Parathyroid adenoma (tissue), 2 donors: ENCODE measurements around the gene PTPRH.
"Not testable (repeated sequence)": the region's sequence is repeated elsewhere in the genome, so short reads cannot be mapped to it uniquely, and the experiment has no call there.

ENCODE experiments used
- H2AFZ ChIP-seq: fragments of 300-600 bp; sonication (generic); one replicate; pipeline ENCODE4 v1.7.0; 2017; ENCODE audit warnings: antibody characterized with exemption, mild to moderate bottlenecking
- H3K27ac ChIP-seq: fragments of 300-600 bp; sonication (generic); one replicate; pipeline ENCODE4 v1.7.0; 2017
- H3K27me3 ChIP-seq: fragments of 300-600 bp; sonication (generic); one replicate; pipeline ENCODE4 v1.7.0; 2017; ENCODE audit warnings: low read length; ENCODE audit not compliant: control insufficient read depth, insufficient read depth
- H3K36me3 ChIP-seq: fragments of 300-600 bp; sonication (generic); one replicate; pipeline ENCODE4 v1.7.0; 2017; ENCODE audit warnings: low read length; ENCODE audit not compliant: control insufficient read depth, insufficient read depth
- H3K4me1 ChIP-seq: fragments of 300-600 bp; sonication (generic); one replicate; pipeline ENCODE4 v1.7.0; 2017; ENCODE audit warnings: control low read depth
- H3K4me2 ChIP-seq: fragments of 300-600 bp; sonication (generic); one replicate; pipeline ENCODE4 v1.7.0; 2017; ENCODE audit warnings: low read length
- H3K4me3 ChIP-seq: fragments of 300-600 bp; sonication (generic); one replicate; pipeline ENCODE4 v1.7.0; 2017; ENCODE audit warnings: low read depth, low read length
- H3K79me2 ChIP-seq: fragments of 300-600 bp; sonication (generic); one replicate; pipeline ENCODE4 v1.7.0; 2017; ENCODE audit warnings: control low read depth
- H3K9ac ChIP-seq: fragments of 300-600 bp; sonication (generic); one replicate; pipeline ENCODE4 v1.7.0; 2017; ENCODE audit warnings: mild to moderate bottlenecking
- H3K9me3 ChIP-seq: fragments of 300-600 bp; sonication (generic); one replicate; pipeline ENCODE4 v1.7.0; 2017; ENCODE audit warnings: low read length; ENCODE audit not compliant: control insufficient read depth
- TF ChIP-seq, protein P1 (sequence below): fragments of 300-600 bp; sonication (generic); IDR thresholded peaks from one replicate; pipeline ENCODE4 v1.7.0; 2017; ENCODE audit warnings: antibody characterized with exemption, mild to moderate bottlenecking
- donor health status: primary hyperparathyroidism.

Gene PTPRH

DNA sequence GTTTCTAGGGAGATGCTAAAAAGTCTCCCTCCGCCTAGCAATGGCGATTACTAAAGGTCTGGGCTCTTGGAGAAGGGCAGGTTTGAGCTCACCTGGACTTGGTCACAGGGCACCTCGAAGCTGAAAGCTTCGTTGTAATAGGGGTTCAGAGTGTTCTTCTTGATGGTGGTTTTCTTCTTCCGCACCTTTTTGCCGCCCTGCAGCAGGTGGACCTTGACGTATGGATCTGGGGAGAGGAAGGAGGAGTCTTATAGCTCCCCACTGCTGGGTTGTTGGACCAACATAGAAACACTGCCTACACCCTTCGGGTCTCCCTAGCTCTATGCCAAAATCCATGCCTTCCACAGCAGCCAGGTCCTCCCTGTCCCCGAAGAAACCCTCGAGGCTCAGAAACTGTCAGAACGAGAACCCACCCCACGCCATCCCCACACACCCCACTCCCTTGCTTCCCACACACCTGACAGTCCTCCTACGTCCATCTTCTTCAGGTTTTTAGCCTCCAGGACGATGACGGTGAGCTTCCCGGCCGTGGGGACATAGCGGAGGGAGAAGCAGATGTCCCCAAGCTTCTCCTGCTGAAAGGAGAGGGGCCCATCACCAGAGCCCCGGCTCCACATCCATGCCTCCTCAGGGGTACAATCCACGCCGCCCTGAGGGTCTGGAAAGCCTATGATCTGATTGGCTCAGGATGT is 34.7 kb downstream of the PTPRH start:
- Histone ChIP-seq H3K36me3 (no peaks in the 10 kb centered on the region), H3K4me3 (no peak overlapping the region), H3K9me3 (no peaks in the 10 kb centered on the region), H3K9ac (no peak overlapping the region), H3K79me2 (no peaks in the 10 kb centered on the region), H3K27me3 (no peaks in the 10 kb centered on the region), H3K4me1 (no peaks in the 10 kb centered on the region), H3K4me2 (no peak overlapping the region), H3K27ac (no peak overlapping the region), H2AFZ (no peak overlapping the region)
- TF ChIP-seq, protein P1, sequence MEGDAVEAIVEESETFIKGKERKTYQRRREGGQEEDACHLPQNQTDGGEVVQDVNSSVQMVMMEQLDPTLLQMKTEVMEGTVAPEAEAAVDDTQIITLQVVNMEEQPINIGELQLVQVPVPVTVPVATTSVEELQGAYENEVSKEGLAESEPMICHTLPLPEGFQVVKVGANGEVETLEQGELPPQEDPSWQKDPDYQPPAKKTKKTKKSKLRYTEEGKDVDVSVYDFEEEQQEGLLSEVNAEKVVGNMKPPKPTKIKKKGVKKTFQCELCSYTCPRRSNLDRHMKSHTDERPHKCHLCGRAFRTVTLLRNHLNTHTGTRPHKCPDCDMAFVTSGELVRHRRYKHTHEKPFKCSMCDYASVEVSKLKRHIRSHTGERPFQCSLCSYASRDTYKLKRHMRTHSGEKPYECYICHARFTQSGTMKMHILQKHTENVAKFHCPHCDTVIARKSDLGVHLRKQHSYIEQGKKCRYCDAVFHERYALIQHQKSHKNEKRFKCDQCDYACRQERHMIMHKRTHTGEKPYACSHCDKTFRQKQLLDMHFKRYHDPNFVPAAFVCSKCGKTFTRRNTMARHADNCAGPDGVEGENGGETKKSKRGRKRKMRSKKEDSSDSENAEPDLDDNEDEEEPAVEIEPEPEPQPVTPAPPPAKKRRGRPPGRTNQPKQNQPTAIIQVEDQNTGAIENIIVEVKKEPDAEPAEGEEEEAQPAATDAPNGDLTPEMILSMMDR: no peak

DNA sequence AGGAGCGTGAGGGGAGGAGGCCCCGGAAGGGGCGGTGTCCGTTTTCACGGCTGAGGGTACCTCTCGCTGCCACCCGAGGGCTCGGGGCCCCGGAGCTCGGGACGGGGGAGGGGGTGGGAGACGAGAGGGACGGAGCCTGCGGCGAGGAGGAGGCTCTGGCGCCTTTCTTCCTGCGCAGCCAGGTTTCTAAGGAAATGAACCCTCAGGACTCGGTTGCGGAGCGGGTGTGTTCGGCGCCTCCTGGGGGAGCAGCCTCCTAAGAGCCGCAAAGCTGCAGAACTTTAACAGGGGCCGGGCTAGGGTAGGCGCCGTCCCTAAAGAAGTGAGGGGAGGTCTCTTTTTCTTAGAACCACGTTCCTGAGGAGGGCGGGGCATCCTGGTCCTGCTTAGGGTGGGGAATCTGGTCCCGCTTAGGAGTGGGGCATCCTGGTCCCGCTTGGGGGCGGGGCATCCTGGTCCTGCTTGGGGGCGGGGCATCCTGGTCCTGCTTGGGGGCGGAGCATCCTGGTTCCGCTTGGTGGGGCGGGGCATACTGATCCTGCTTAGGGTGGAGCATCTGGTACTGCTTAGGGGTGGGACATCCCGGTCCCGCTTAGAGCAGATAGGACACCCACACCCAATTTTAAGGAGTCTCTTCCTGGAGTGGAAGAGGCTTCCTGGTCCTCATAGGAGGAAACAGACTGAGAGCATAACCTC is 35.4 kb downstream of the PTPRH start:
- no peaks in the 10 kb centered on the region for H3K27me3 ChIP-seq
- TF ChIP-seq, protein P1: no peak
- H3K36me3 ChIP-seq: no peaks in the 10 kb centered on the region
- peak overlapping the region; percentile 95 for H3K4me2 ChIP-seq
- peak overlapping the region; percentile 65 for H2AFZ ChIP-seq
- no peaks in the 10 kb centered on the region for H3K9me3 ChIP-seq
- H3K79me2 ChIP-seq: no peaks in the 10 kb centered on the region
- no peak overlapping the region for H3K27ac ChIP-seq
- peak overlapping the region; percentile 60 for H3K4me3 ChIP-seq
- H3K4me1 ChIP-seq: no peaks in the 10 kb centered on the region
- H3K9ac ChIP-seq: no peak overlapping the region

DNA sequence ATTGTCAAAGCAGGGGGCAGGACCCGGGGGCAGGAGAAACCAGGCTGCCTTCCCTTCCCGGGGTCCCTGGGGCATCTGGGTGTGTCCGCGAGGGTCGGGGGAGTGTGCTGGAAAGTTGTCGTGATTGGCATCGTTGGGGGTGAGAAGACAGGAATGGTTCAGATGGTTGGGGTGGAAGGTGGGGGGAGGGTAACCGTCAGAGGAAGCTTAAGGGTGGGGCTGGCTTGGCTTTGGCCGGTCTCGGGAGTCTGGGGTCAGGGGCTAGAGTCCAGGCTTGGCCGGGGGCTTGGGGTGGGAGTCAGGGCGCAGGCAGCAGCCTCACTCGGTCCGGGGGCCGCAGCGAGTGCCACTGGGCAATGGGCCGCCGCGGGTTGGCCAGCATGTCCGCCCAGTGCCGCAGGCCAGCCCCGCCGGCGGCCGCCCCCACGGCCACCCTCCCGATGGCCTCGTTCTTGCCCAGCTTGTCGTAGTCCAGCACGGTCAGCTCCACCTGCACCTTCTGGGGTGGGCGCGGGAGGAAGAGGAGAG is 36.1 kb downstream of the PTPRH start:
- Histone ChIP-seq H3K9me3 (no peaks in the 10 kb centered on the region), H3K36me3 (no peaks in the 10 kb centered on the region), H3K27me3 (no peaks in the 10 kb centered on the region), H3K27ac (no peak overlapping the region), H3K4me2 (peak overlapping the region; percentile 95), H3K4me1 (no peaks in the 10 kb centered on the region), H3K9ac (no peak overlapping the region), H3K79me2 (no peaks in the 10 kb centered on the region), H2AFZ (peak overlapping the region; percentile 65), H3K4me3 (peak overlapping the region; percentile 60)
- TF ChIP-seq, protein P1: no peak

DNA sequence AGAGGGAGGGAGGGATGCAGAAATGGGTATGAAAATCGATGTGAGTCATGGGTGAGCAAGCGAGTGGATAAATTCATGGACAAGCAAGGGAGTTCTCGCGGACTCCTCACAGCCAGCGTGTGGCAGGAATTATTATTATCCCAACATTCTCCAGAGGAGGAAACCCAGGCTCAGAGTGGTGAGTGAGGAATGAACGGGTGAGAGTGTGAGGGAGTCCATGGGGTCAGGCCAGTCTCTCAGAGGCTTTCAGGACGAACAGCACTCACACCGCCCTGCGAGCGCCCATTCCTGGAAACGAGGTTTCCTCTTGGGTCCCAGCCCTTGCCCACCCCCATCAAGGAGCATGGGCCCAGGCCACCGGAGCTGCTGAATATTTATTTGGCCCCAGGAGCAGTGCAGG is 36.6 kb downstream of the PTPRH start:
- Histone ChIP-seq H3K9me3 (no peaks in the 10 kb centered on the region), H3K36me3 (no peaks in the 10 kb centered on the region), H3K27me3 (no peaks in the 10 kb centered on the region), H3K4me2 (no peak overlapping the region), H3K79me2 (no peaks in the 10 kb centered on the region), H3K9ac (no peak overlapping the region), H3K4me3 (no peak overlapping the region), H2AFZ (no peak overlapping the region), H3K4me1 (no peaks in the 10 kb centered on the region), H3K27ac (no peak overlapping the region)
- TF ChIP-seq, protein P1: no peak

DNA sequence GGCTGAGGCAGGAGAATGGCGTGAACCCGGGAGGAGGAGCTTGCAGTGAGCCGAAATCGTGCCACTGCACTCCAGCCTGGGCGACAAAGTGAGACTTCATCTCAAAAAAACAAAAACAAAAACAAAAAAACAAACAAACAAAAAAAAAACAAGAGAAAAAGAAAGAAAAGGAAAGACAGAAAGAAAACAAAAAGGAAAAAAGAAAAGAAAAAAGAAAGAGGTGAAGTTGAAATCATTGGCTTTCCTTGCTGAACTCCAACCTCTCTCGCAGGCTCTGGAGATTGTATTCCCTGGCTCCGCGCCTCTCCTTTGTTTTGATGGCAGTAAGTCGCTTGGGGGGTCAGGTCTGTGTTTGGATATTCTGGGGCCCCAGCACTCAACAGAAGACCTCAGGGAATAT is 37.0 kb downstream of the PTPRH start:
- H3K4me2 ChIP-seq, H3K9ac ChIP-seq, H3K27ac ChIP-seq, H3K79me2 ChIP-seq, H3K4me1 ChIP-seq, H2AFZ ChIP-seq, H3K4me3 ChIP-seq, H3K36me3 ChIP-seq, H3K9me3 ChIP-seq, H3K27me3 ChIP-seq: not testable (repeated sequence)
